Choroid plexus epithelial cell (primary cell): ENCODE measurements around the gene ABR.
"Not testable (repeated sequence)": the region's sequence is repeated elsewhere in the genome, so short reads cannot be mapped to it uniquely, and the experiment has no call there.

ENCODE experiments used
- DNase-seq: peaks from one replicate; pipeline ENCODE4 v3.0.0-alpha.2; 2010; ENCODE audit warnings: low read depth
- H3K4me3 ChIP-seq: 2 replicates; pipeline ENCODE4 v1.5.1; 2011; ENCODE audit warnings: low read depth, mild to moderate bottlenecking, control low read depth, low read length, moderate library complexity
- CTCF ChIP-seq: conservative IDR thresholded peaks from 2 replicates; pipeline ENCODE4 v1.5.1; 2011; ENCODE audit warnings: low read depth, mild to moderate bottlenecking, control low read depth, inconsistent platforms, low read length, moderate library complexity

ABR gene

GRCh38 chr17:1053661-1054360 is 126.0 kb downstream of the ABR start:
- no peak for TF ChIP-seq CTCF
- no peak overlapping the region for H3K4me3 ChIP-seq
- no peak for DNase-seq

GRCh38 chr17:1050996-1051925 is 128.5 kb downstream of the ABR start:
- no peak overlapping the region for H3K4me3 ChIP-seq
- TF ChIP-seq CTCF = no peak
- no peak for DNase-seq

GRCh38 chr17:1050246-1050995 is 129.4 kb downstream of the ABR start:
- no peak for TF ChIP-seq CTCF
- no peak overlapping the region for H3K4me3 ChIP-seq
- DNase-seq = no peak

GRCh38 chr17:1049446-1050225 is 130.1 kb downstream of the ABR start:
- TF ChIP-seq CTCF = no peak
- no peak for DNase-seq

GRCh38 chr17:1048516-1049115 is 131.2 kb downstream of the ABR start:
- not testable (repeated sequence) for DNase-seq, H3K4me3 ChIP-seq

More at GRCh38 chr17:1049446-1050225, 130.1 kb downstream of the ABR start:
- no peak overlapping the region for H3K4me3 ChIP-seq

GRCh38 chr17:1047879-1048470 is 131.8 kb downstream of the ABR start:
- H3K4me3 ChIP-seq = no peak overlapping the region
- no peak for TF ChIP-seq CTCF
- DNase-seq = no peak
